ENCODE results near the gene LRPPRC.

The LRPPRC gene

DNA sequence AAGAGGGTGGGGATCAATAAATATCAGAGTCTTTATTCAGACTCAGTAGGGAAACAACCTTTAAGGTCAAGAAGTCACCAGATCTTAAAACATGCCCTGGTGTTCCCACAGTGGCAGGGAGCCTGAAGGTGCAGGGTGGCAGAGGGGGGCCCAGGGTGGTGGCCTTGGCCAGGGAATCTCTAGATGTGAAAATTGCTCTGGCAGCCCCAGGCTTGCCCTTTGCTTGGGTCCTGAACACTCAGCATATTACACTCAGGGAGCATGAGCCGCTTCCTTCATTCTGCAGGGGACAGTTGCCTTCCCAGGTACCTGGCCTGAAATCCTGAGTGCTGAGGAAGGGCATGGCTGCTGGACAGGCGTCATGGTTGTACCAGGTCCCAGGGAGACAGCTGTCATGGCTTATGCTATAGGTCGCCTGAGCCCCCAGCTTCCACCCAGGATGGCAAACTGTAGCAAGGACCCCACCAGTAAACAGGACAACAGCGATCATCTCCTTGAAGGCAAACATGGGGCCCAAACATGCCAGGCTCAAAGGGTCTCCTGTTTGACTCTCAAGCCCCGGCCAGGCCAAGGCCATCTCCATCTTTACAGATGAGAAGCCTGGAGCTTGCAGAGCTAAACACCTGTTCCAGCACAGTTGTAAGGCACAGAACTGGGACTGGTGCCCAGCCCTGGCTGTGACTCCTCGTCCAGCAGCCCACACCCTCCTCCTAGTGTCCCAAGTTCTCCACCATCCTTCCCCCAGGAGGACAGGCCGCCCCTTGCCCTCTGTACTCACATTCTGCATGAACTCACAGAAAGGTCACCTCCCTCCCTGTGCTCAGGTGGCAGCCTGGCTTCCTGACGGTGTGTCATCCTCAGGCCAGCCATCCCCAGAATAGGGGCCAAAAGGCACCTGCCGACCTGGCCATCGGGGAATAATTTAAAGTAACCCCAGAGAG, 142.4 kb downstream of the LRPPRC start:
- H3K27me3 ChIP-seq: peaks cover 17% of the 10 kb centered on the region
- no peak for DNase-seq
- TF ChIP-seq, protein P1, sequence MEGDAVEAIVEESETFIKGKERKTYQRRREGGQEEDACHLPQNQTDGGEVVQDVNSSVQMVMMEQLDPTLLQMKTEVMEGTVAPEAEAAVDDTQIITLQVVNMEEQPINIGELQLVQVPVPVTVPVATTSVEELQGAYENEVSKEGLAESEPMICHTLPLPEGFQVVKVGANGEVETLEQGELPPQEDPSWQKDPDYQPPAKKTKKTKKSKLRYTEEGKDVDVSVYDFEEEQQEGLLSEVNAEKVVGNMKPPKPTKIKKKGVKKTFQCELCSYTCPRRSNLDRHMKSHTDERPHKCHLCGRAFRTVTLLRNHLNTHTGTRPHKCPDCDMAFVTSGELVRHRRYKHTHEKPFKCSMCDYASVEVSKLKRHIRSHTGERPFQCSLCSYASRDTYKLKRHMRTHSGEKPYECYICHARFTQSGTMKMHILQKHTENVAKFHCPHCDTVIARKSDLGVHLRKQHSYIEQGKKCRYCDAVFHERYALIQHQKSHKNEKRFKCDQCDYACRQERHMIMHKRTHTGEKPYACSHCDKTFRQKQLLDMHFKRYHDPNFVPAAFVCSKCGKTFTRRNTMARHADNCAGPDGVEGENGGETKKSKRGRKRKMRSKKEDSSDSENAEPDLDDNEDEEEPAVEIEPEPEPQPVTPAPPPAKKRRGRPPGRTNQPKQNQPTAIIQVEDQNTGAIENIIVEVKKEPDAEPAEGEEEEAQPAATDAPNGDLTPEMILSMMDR (IDR thresholded peaks at IDR 0.05; ENCODE audit: low read depth, low read length): no peak

DNA sequence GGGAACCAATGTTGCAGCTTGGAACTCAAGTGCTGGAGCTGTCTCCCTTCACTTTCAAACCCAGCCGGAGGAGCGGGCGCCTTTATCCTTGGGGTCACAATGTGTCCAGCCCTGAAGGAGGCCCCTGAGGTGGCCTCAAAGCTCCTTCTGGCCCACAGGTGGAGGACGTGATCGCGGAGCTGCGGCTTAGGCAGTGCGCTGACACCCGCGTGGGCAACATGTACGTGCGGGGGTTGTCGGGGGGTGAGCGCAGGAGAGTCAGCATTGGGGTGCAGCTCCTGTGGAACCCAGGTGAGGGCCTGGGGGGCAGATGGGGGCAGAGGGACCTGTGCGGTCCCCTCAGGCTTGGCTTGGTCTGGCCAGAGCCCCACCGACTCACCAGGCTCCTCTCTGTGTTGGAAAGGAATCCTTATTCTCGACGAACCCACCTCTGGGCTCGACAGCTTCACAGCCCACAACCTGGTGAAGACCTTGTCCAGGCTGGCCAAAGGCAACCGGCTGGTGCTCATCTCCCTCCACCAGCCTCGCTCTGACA, 143.5 kb downstream of the LRPPRC start:
- no peaks in the 10 kb centered on the region for H3K4me1 ChIP-seq
- H3K9me3 ChIP-seq: no peaks in the 10 kb centered on the region
- DNase-seq: no peak
- H3K36me3 ChIP-seq: no peaks in the 10 kb centered on the region
- H3K4me3 ChIP-seq (ENCODE audit: low read depth, low read length): no peak overlapping the region
- H3K27me3 ChIP-seq: peaks cover 17% of the 10 kb centered on the region
- TF ChIP-seq, protein P1 (IDR thresholded peaks at IDR 0.05; ENCODE audit: low read depth, low read length): no peak

More for the DNA sequence above, 142.4 kb downstream of the LRPPRC start:
- H3K4me3 ChIP-seq (ENCODE audit: low read depth, low read length): no peak overlapping the region
- no peaks in the 10 kb centered on the region for H3K36me3 ChIP-seq
- no peaks in the 10 kb centered on the region for H3K9me3 ChIP-seq
- no peaks in the 10 kb centered on the region for H3K4me1 ChIP-seq

DNA sequence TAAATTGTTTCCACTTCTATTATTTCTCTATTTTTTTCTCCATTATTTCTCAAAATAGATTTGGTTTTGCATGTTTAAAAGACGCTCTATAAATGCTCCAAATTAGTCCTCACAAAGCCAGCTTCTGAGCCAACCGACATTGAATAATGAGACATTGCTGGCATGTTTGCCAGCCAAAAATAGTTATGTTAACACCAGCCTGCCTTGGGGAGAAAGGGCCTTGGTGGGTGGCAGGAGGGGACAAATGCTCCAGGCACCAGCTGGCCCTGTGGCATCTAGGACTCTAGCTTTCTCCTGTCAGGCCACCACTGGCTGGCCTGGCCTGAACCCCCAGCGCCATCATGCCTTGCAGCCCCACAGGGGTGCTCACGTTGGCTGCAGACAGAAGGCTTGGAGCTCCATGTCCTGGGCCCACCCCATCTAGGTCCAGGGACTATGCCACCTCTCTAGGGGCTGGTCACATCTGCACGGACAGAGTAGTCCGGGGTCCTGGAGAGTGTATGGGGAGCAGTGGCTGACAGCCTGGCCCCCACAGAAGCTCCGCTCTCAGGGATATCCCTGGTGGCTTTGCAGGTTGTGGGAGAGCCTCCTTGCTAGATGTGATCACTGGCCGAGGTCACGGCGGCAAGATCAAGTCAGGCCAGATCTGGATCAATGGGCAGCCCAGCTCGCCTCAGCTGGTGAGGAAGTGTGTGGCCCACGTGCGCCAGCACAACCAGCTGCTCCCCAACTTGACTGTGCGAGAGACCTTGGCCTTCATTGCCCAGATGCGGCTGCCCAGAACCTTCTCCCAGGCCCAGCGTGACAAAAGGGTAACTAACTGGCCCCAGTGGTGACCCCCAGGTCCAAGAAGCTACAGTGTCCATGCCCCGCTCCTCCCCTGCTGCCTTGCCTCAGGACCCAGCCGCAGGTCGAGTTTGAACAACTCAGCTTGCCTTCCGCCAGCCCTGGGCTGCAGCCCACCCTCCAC, 144.5 kb downstream of the LRPPRC start:
- Histone ChIP-seq H3K4me3 (ENCODE audit: low read depth, low read length) (no peak overlapping the region), H3K4me1 (no peaks in the 10 kb centered on the region), H3K36me3 (no peaks in the 10 kb centered on the region), H3K9me3 (no peaks in the 10 kb centered on the region), H3K27me3 (peaks cover 17% of the 10 kb centered on the region)
- DNase-seq: no peak
- TF ChIP-seq, protein P1 (IDR thresholded peaks at IDR 0.05; ENCODE audit: low read depth, low read length): no peak

DNA sequence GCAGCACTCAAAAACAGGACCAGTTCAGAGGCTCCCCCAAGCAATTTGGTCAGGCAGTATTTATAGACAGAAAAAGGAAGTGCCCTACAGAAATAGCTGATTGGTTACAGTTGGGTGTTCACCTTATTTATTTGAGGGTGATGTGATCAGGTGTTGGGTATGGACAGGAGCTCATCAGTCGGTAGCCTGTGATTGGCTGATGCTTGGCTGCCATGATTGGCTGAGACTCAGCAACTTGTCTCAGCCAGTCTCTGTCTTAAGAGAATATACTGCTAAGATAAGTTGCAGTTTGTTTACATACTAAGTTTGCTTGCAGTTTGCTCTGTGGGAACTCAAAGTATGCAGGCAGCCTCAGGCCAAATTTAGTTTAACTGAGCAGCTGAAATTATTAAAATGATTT, 147.6 kb downstream of the LRPPRC start:
- no peak overlapping the region for H3K4me3 ChIP-seq (ENCODE audit: low read depth, low read length)
- no peaks in the 10 kb centered on the region for H3K9me3 ChIP-seq
- no peaks in the 10 kb centered on the region for H3K4me1 ChIP-seq
- TF ChIP-seq, protein P1 (IDR thresholded peaks at IDR 0.05; ENCODE audit: low read depth, low read length): no peak
- DNase-seq: no peak
- no peaks in the 10 kb centered on the region for H3K36me3 ChIP-seq
- no peaks in the 10 kb centered on the region for H3K27me3 ChIP-seq

DNA sequence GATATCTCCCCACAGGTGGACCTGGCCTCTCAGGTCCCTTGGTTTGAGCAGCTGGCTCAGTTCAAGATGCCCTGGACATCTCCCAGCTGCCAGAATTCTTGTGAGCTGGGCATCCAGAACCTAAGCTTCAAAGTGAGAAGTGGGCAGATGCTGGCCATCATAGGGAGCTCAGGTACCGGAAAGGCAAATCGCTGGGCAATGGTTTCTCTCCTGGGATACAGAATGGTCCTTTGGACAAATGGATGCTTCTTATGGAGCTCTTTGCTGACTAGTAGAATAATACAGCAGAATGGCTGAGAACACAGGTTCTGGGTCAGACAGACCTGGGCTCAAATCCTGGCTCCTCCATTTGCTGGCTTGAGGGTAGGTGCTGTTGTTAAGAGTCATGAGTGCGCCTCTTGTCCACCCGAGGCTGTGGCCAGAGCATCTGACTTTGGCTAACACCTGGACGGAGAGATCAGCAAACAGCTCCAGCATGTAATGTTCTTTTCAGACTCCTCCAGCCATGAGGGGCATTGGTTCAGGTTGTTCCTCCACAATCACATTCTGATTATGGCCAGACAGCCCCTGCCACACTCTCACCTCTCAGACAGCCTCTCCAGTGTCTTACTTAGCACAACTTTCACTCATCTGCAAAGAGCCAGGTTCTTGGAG, 149.5 kb downstream of the LRPPRC start:
- no peak for DNase-seq
- Histone ChIP-seq H3K4me3 (ENCODE audit: low read depth, low read length) (no peak overlapping the region), H3K27me3 (no peaks in the 10 kb centered on the region), H3K4me1 (no peaks in the 10 kb centered on the region), H3K9me3 (no peaks in the 10 kb centered on the region), H3K36me3 (no peaks in the 10 kb centered on the region)
- TF ChIP-seq, protein P1 (IDR thresholded peaks at IDR 0.05; ENCODE audit: low read depth, low read length): no peak
